A549 (cell line): ENCODE measurements around the gene LYPD6B.

ENCODE experiments used
- BHLHE40 ChIP-seq: IDR thresholded peaks from 2 replicates; pipeline ENCODE4 v1.6.1; 2012; ENCODE audit warnings: low read depth, low read length, inconsistent platforms
- EHMT2 ChIP-seq: fragments of 200-600 bp; sonication (generic); IDR thresholded peaks from 2 replicates; pipeline ENCODE4 v1.6.1; 2016; ENCODE audit warnings: antibody characterized with exemption, low read depth, mild to moderate bottlenecking, moderate library complexity
- EP300 ChIP-seq, 2 experiments: fragments of >200 bp; sonication (Bioruptor Twin); formaldehyde crosslinking; IDR thresholded peaks; 2 replicates in 1 of 2; 3 replicates in 1 of 2; pipeline ENCODE4 v1.6.1; 2016 to 2017
- HEYL ChIP-seq: fragments of 250-450 bp; sonication (Bioruptor Pico); IDR thresholded peaks from 2 replicates; pipeline ENCODE4 v1.8.0; 2021; ENCODE audit warnings: mild to moderate bottlenecking, moderate library complexity
- JUNB ChIP-seq: fragments of >200 bp; sonication (Bioruptor Twin); formaldehyde crosslinking; IDR thresholded peaks from 2 replicates; pipeline ENCODE4 v1.6.1; 2016
- KDM5A ChIP-seq: fragments of 200-600 bp; sonication (generic); IDR thresholded peaks from 2 replicates; pipeline ENCODE4 v1.6.1; 2016; ENCODE audit warnings: antibody characterized with exemption, mild to moderate bottlenecking
- RAD21 ChIP-seq, 2 experiments: fragments of >200 bp in 1 of 2; sonication (Bioruptor Twin) in 1 of 2; formaldehyde crosslinking in 1 of 2; IDR thresholded peaks in 1 of 2; conservative IDR thresholded peaks in 1 of 2; 2 replicates in 1 of 2; 3 replicates in 1 of 2; pipeline ENCODE4 v1.6.1; 2012 to 2018; ENCODE audit warnings: inconsistent platforms in 1 of 2
- TF ChIP-seq, protein P1 (sequence below): IDR thresholded peaks from 2 replicates; pipeline ENCODE4 v1.6.1; 2012; ENCODE audit warnings: low read depth, borderline replicate concordance
- TF ChIP-seq, protein P2 (sequence below): fragments of >200 bp; sonication (Bioruptor Twin); formaldehyde crosslinking; IDR thresholded peaks from 3 replicates; pipeline ENCODE4 v1.5.1; 2016
- TF ChIP-seq, protein P3 (sequence below): fragments of 450-650 bp; IDR thresholded peaks from 2 replicates; pipeline ENCODE4 v1.6.1; 2014; ENCODE audit warnings: antibody characterized with exemption

DNA sequence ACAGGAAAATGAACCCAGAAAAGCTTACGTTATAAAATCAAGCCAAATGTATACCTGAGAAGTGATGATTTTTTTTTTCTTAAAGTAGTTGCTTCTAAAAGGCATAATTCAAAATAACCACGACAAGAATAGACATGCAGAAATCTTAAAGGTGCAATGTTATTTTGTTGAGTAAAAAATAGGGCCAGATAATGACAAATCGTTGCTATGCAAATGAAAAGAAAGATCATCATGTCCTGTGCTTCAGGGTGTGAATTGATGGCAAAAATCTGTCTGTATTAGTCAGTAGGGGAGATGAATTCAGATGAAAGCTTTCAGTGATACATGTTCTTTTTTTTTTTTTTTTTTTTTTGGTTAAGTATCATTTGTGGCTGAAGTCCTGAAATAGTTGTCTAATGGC lies 24.0 kb downstream of the LYPD6B start:
- TF ChIP-seq EHMT2 (no peak), HEYL (CRISPR knock-in tag) (no peak), JUNB (no peak), BHLHE40 (no peak), KDM5A (no peak), EP300 (IDR thresholded peaks at IDR 0.05) (no peak), RAD21 (conservative IDR thresholded peaks at IDR 0.05 in 1 of 2, IDR thresholded peaks at IDR 0.05 in 1 of 2) (no peak)
- TF ChIP-seq, protein P1, sequence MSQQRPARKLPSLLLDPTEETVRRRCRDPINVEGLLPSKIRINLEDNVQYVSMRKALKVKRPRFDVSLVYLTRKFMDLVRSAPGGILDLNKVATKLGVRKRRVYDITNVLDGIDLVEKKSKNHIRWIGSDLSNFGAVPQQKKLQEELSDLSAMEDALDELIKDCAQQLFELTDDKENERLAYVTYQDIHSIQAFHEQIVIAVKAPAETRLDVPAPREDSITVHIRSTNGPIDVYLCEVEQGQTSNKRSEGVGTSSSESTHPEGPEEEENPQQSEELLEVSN: no peak
- TF ChIP-seq, protein P2, sequence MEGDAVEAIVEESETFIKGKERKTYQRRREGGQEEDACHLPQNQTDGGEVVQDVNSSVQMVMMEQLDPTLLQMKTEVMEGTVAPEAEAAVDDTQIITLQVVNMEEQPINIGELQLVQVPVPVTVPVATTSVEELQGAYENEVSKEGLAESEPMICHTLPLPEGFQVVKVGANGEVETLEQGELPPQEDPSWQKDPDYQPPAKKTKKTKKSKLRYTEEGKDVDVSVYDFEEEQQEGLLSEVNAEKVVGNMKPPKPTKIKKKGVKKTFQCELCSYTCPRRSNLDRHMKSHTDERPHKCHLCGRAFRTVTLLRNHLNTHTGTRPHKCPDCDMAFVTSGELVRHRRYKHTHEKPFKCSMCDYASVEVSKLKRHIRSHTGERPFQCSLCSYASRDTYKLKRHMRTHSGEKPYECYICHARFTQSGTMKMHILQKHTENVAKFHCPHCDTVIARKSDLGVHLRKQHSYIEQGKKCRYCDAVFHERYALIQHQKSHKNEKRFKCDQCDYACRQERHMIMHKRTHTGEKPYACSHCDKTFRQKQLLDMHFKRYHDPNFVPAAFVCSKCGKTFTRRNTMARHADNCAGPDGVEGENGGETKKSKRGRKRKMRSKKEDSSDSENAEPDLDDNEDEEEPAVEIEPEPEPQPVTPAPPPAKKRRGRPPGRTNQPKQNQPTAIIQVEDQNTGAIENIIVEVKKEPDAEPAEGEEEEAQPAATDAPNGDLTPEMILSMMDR: no peak
- TF ChIP-seq, protein P3, sequence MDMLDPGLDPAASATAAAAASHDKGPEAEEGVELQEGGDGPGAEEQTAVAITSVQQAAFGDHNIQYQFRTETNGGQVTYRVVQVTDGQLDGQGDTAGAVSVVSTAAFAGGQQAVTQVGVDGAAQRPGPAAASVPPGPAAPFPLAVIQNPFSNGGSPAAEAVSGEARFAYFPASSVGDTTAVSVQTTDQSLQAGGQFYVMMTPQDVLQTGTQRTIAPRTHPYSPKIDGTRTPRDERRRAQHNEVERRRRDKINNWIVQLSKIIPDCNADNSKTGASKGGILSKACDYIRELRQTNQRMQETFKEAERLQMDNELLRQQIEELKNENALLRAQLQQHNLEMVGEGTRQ: no peak
